ENCODE measurements around the gene BMERB1.

- TF ChIP-seq CTCF (conservative IDR thresholded peaks at IDR 0.05; ENCODE audit: low read depth, low read length) (no peak), EZH2phosphoT487 (IDR thresholded peaks at IDR 0.05; ENCODE audit: borderline replicate concordance, low read length) (no peak)
Observed at GRCh38 chr16:15516609-15517008, 82.2 kb downstream of the BMERB1 start.
